Fibroblast of skin of left biceps (primary cell): ENCODE results near the gene STX8.
"Not testable (repeated sequence)": the region's sequence is repeated elsewhere in the genome, so short reads cannot be mapped to it uniquely, and the experiment has no call there.

Experiments
- DNase-seq, 2 experiments: peaks; one replicate each; pipeline ENCODE4 v3.0.0-alpha.2; 2013; ENCODE audit warnings: low read depth in 2 of 2

Gene STX8

GRCh38 chr17:9509236-9509816 is 66.3 kb downstream of the STX8 start:
- DNase-seq, result no peak

- no peak for DNase-seq
Observed at GRCh38 chr17:9499041-9499440, 76.6 kb downstream of the STX8 start.

DNA sequence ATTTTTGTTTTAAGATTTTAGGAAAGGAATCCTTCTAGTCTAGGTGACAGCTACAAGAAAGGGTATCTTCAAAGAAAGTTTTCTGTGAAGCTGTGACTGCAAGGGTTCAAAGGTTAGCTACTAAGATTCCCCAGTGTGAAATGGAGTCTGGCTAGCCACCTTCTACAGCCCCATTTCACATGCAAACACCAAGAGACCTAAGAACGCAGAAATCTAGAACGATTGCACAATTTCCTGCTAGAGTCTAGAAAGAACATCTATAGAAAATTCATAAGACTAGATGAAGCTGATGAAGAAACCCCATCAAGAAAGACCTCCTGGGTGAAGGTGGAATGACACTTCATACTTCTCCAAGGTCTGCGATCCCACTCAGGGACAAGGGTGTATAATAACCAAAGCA is 77.1 kb downstream of the STX8 start:
- no peak for DNase-seq

DNA sequence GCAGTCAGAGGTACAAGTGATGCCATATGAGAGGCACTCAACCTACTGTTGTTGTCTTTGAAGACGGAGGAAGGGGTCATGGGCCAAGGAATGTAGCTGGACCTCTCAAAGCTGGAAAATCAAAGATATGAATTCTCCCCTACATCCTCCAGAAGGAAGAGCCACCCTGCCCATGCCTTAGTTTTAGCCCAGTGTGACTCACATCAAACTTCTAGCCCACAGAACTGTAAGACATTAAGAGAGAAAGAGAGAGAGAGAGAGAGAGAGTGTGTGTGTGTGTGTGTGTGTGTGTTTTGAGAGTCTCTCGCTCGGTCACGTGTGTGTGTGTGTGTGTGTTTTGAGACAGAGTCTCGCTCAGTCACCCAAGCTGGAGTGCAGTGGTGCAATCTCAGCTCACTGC is 87.1 kb downstream of the STX8 start:
- DNase-seq, result no peak

DNA sequence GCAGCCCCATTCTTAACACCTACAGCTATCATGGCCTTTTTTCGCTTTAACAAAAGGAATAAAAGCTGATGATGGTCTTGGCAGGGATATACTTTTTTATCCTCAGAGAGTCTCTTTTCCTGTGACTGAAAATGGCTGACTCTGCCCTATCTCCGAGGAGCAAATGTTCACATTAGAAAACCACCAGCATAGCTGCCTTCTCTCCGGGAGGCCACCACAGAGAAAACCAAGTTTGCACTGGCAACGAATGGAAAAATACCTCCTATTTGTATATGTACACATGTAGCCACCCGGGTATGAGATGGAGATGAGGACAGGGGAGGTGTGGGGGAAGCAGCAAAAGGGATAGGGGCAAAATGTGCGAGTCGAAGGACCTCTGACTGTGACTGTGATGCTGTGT is 88.2 kb downstream of the STX8 start:
- no peak for DNase-seq

- DNase-seq, result no peak
Observed at GRCh38 chr17:9484789-9485188, 90.8 kb downstream of the STX8 start.

DNA sequence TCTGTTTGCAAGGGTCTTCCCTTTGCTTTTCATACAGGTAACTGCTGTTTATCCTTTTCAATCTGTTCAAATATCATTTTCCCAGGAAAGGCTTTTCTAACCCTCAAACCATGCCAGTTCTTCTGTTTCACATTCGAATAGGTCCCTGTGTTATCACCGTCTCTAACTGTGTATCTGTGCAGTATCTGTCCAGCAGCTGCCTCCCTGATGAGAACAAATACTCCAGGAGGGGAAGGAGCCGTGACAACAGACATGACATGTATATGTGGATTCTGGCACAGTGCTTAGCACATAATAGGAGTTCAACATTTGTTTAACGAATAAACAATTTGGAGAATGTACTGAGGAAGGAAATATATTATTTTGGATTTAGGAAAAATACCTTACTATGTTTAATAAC is 95.7 kb downstream of the STX8 start:
- no peak for DNase-seq

- DNase-seq, result no peak
Observed at GRCh38 chr17:9478889-9479288, 96.7 kb downstream of the STX8 start.

- DNase-seq, result no peak
Observed at GRCh38 chr17:9475101-9475658, 100.4 kb downstream of the STX8 start.

GRCh38 chr17:9473711-9474110 is 101.9 kb downstream of the STX8 start:
- peak; percentile 68 to 74 for DNase-seq

GRCh38 chr17:9472541-9472940 is 103.1 kb downstream of the STX8 start:
- DNase-seq, result no peak

GRCh38 chr17:9472094-9472493 is 103.5 kb downstream of the STX8 start:
- DNase-seq, result no peak

DNA sequence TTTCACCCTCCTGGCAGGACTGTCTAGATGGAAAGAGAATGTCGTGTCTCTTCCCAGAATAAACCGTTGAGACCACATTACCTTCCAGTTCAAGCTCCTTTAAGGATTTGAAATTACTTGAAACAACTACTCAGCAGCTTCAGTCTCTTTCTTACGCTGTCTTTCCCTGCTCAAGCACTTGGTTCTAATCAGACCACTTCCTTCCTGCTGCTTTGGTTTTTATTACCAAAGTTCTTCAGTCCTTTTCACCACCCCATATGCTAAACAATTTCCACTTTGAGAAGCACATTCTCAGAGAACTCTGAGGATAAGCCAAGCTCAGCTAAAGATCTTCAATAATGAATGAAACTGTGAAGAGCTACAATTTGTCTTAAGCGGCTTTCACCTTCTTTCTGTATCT is 105.4 kb downstream of the STX8 start:
- no peak for DNase-seq

GRCh38 chr17:9468937-9469336 is 106.7 kb downstream of the STX8 start:
- no peak for DNase-seq

- no peak for DNase-seq
Observed at GRCh38 chr17:9468532-9468931, 107.1 kb downstream of the STX8 start.

GRCh38 chr17:9467518-9467917 is 108.1 kb downstream of the STX8 start:
- DNase-seq, result no peak

DNA sequence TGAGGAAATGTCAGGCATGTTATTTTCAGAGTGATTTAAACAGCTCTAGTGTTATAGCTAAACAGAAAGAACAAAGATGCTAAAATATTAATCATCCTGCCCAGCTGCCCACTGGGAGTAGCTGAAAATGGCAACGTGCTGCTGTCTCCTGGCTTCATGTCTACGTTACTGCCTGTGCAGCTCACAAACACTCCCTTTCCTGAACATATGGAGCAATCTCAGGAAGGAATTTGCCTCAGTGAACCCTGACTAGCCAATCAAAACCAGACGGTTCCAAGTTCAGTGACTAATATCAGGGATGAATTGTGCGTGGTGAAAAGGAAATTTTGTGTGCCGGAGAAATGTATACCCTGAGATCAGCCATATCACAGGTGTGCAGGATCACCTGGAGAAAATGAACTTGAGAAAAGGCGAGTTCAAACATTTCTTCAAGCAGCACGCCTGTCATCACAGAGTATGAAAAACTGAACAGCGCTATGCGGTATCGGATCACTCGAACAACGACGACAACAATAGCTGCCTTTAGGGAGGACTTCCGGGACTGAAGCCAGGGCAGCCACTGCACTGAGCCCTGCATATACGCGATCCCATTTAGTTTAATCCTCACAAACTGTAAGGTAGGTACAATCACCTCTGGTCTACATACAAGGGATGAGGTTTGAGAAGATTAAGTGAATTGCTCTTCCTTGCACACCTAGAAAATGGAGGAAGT is 110.3 kb downstream of the STX8 start:
- peak; percentile 73 to 76 for DNase-seq

DNA sequence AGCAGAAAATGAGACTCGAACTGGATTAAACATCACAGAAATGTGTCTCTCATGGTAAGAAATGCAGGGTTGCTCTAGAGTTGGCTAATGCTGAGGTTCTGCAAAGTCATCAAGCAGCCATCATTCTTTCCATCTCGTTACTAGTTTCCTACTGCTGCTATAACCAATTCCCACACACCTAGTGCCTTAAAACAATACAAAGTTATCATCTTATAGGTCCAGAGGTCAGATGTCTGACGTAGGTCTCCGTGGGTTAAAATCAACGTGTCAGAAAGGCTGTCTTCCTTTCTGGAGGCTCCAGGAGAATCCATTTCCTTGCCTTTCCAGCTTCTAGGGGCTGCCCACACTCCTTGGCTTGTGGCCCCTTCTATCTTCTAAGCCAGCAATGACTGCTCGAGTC is 118.6 kb downstream of the STX8 start:
- no peak for DNase-seq

- no peak for DNase-seq
Observed at GRCh38 chr17:9456330-9456729, 119.3 kb downstream of the STX8 start.

GRCh38 chr17:9451934-9452333 is 123.7 kb downstream of the STX8 start:
- DNase-seq, result no peak

DNA sequence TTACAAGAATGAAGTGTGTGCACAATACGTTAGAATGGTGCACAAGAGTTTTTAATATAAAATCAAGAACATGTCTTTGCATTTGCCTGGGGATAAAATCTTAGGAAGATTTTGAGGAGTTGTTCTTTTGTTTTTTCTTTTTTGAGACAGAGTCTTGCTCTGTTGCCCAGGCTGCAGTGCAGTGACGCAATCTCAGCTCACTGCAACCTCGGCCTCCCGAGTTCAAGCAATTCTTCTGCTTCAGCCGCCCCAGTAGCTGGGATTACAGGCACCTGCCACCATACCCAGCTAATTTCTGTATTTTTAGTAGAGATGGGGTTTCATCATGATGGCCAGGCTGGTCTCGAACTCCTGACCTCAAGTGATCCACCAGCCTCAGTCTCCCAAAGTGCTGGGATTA is 128.3 kb downstream of the STX8 start:
- DNase-seq, result not testable (repeated sequence)

DNA sequence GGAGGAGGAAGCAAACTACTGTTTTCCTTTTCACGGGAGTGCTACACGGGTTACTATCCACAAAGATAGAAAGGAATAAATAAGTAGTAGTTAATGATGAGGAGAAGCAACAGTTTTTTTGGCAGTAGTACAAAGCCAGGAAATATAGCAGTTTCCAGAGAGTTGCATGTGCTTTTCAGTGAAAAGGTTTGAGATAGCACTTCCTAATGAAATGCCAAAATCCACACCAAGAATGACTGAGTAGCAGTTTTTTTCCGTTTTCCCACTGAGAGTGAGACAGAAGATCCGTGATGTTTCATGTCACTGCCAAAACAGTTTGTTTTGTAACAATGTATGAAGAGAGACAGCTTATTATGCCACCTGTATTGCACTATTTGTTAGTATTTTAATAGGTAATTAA is 129.1 kb downstream of the STX8 start:
- DNase-seq, result no peak

DNA sequence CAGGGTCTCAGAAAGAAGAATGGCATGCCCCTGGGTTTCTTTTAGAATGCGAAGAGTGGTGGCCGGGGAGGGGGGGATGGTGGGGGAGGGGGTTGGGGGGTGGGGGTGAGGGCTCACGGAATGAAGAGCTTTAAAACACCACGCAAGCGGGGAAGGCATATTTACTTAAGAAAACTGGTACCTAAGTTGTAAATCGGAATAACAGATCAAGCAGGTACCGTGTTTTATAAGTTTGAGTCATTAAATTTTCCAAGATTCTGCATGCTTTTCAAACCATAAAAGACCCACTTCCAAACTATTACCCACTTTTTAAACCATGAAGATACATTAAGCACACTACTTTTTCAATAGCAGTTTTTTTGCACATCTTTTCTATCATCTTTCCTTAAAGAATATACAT is 130.2 kb downstream of the STX8 start:
- no peak for DNase-seq

DNA sequence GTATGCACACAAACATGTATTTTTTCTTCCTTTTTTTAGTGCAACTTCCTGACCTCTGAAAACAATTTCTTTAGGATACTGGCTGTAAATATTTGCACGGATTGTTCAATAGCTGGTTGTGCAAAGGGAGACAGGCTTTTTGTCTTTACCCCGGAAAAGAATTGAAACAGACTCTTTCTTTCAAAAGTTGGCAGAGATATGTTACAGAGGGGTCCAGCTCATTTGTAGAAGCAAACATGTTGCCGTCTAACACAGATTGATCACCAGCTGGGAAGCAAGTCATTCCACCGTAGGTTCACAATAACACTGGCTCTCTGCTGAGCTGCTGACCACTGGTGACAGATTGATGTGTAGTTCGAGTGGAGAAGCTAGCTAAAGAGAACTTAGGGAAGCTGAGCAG is 130.9 kb downstream of the STX8 start:
- DNase-seq, result no peak
